A673 (cell line): Measurements from ENCODE around the gene KCNQ1. TPM values are rescaled to one million over a fixed set of nuclear protein-coding genes. Genes with fewer than 3 reads are reported as not detected.
"Not testable (repeated sequence)": the region's sequence is repeated elsewhere in the genome, so short reads cannot be mapped to it uniquely, and the experiment has no call there.

ENCODE experiments used
- BruUV-seq: library from RNA; stranded (reverse); fragments of 400-500 nt; replicated peaks from 2 replicates; lab custom pipeline; 2021; lab: Mats Ljungman, UMichigan
- CTCF ChIA-PET: fragments of 300-600 bp; sonication (Branson Sonifier 250); formaldehyde crosslinking; loops from one replicate; lab custom pipeline; 2022; ENCODE audit warnings: antibody characterized with exemption; lab: Charles Lee
- POLR2A ChIA-PET: fragments of 300-600 bp; sonication (Branson Sonifier 250); formaldehyde crosslinking; loops from one replicate; lab custom pipeline; 2022; ENCODE audit warnings: antibody characterized with exemption; ENCODE audit not compliant: low non-redundant PET; lab: Charles Lee
- DNase-seq: peaks from one replicate; pipeline ENCODE4 v3.0.0-alpha.2; 2015; ENCODE audit warnings: low spot score
- H3K27ac ChIP-seq: fragments of 200-600 bp; sonication (generic); 2 replicates; pipeline ENCODE4 v1.5.1; 2016; ENCODE audit warnings: mixed run types, low read depth, mild to moderate bottlenecking, mixed read lengths, antibody characterized with exemption, low read length; ENCODE audit not compliant: poor library complexity, severe bottlenecking
- H3K27me3 ChIP-seq: fragments of 200-600 bp; sonication (generic); replicated peaks from 2 replicates; pipeline ENCODE4 v1.6.1; 2017; ENCODE audit warnings: mixed run types, low read depth, mild to moderate bottlenecking, mixed read lengths, antibody characterized with exemption, low read length; ENCODE audit not compliant: insufficient read depth, poor library complexity
- H3K36me3 ChIP-seq: fragments of 200-600 bp; sonication (generic); 2 replicates; pipeline ENCODE4 v1.6.1; 2016; ENCODE audit warnings: mixed run types, mild to moderate bottlenecking, mixed read lengths, antibody characterized with exemption, low read length; ENCODE audit not compliant: insufficient read depth, poor library complexity, severe bottlenecking
- H3K4me1 ChIP-seq: fragments of 200-600 bp; sonication (generic); 2 replicates; pipeline ENCODE4 v1.6.1; 2017; ENCODE audit warnings: mixed run types, mild to moderate bottlenecking, mixed read lengths, antibody characterized with exemption, low read length; ENCODE audit not compliant: insufficient read depth, poor library complexity, severe bottlenecking
- H3K4me3 ChIP-seq: fragments of 200-600 bp; sonication (generic); 2 replicates; pipeline ENCODE4 v1.5.1; 2016; ENCODE audit warnings: low read depth, mixed run types, mild to moderate bottlenecking, mixed read lengths, low read length; ENCODE audit not compliant: poor library complexity, severe bottlenecking
- H3K9me3 ChIP-seq: fragments of 200-600 bp; sonication (generic); 2 replicates; pipeline ENCODE4 v1.6.1; 2016; ENCODE audit warnings: mixed run types, low read depth, mild to moderate bottlenecking, mixed read lengths, antibody characterized with exemption, low read length; ENCODE audit not compliant: poor library complexity, severe bottlenecking
- EZH2 ChIP-seq: fragments of 200-600 bp; sonication (generic); IDR thresholded peaks from 2 replicates; pipeline ENCODE4 v1.6.1; 2017; ENCODE audit warnings: borderline replicate concordance, low read depth, mild to moderate bottlenecking, mixed read lengths, antibody characterized with exemption, low read length; ENCODE audit not compliant: poor library complexity, severe bottlenecking
- intact Hi-C: fragments of 100-400 bp; cut with micrococcal nuclease; formaldehyde crosslinking; loops from one replicate; pipeline ENCODE4 v1.10.0; 2022; ENCODE audit not compliant: unreplicated experiment
- total RNA-seq: library from RNA; stranded (reverse); gene quantifications from 2 replicates; pipeline ENCODE4 v1.2.3, GENCODE V29; 2021
- TF ChIP-seq, protein P1 (sequence below): fragments of 300-800, 200-600 bp; sonication (generic); conservative IDR thresholded peaks from 2 replicates; pipeline ENCODE4 v1.5.1; 2017; ENCODE audit warnings: low read depth, mild to moderate bottlenecking, antibody characterized with exemption, low read length, moderate library complexity, mixed read lengths

Gene KCNQ1
- total RNA-seq, 1 experiment from 2014 or later: not detected

DNA sequence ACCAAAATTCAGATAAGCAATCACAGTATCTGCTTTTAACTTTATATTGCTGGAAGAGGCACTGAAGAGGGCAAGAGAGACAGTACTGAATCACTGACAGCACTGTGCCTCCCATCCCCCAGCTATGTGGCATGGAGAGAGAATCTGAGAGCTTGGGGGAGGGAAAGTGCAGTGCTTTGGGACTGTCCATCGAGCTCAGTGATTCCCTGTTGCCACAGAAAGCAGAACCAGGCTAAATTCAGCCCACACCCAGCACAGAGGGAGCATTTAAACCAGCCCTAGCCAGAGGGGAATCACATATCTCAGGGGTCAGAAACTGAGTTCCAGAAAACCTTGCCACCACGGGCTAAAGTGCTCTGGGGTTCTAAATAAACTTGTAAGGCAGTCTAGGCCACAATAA lies 44.3 kb downstream of the KCNQ1 start:
- ChIA-PET CTCF (no interaction called here), POLR2A (no interaction called here)
- H3K4me1 ChIP-seq: no peaks in the 10 kb centered on the region
- H3K36me3 ChIP-seq: no peaks in the 10 kb centered on the region
- peaks cover 10% of the 10 kb centered on the region for H3K27me3 ChIP-seq
- no peak overlapping the region for H3K27ac ChIP-seq
- TF ChIP-seq, protein P1, sequence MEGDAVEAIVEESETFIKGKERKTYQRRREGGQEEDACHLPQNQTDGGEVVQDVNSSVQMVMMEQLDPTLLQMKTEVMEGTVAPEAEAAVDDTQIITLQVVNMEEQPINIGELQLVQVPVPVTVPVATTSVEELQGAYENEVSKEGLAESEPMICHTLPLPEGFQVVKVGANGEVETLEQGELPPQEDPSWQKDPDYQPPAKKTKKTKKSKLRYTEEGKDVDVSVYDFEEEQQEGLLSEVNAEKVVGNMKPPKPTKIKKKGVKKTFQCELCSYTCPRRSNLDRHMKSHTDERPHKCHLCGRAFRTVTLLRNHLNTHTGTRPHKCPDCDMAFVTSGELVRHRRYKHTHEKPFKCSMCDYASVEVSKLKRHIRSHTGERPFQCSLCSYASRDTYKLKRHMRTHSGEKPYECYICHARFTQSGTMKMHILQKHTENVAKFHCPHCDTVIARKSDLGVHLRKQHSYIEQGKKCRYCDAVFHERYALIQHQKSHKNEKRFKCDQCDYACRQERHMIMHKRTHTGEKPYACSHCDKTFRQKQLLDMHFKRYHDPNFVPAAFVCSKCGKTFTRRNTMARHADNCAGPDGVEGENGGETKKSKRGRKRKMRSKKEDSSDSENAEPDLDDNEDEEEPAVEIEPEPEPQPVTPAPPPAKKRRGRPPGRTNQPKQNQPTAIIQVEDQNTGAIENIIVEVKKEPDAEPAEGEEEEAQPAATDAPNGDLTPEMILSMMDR: no peak
- no peak for TF ChIP-seq EZH2
- H3K4me3 ChIP-seq: no peak overlapping the region
- intact Hi-C loops: no loop called here
- BruUV-seq: no TSS peak
- no peak for DNase-seq
- peaks cover 9% of the 10 kb centered on the region for H3K9me3 ChIP-seq

DNA sequence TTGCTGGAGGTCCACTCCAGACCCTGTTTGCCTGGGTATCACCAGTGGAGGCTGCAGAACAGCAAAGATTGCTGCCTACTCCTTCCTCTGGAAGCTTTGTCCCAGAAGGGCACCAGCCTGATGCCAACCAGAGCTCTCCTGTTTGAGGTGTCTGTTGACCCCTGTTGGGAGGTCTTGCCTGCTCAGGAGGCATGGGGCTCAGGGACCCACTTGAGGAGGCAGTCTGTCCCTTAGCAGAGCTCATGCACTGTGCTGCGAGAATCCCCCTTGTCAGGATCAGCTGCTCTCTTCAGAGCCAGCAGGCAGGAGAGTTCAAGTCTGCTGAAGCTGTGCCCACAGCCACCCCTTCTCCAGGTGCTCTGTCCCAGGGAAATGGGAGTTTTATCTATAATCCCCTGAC lies 53.1 kb downstream of the KCNQ1 start:
- not testable (repeated sequence) for BruUV-seq

DNA sequence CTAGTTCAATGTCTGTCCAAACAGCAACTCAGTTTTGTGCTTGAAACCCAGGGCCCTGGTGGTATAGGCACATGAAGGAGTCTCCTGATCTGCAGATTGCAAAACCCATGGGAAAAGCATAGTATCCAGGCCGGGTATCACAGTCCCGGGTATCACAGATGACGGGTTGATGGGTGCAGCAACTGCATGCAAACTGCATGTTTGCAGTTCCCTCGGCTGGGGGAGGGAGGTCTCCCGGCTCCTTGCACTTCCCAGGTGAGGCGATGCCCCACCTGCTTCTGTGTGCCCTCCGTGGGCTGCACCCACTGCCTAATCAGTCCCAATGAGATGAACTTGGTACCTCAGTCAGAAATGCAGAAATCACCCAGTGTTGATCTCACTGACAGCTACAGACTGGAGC lies 53.9 kb downstream of the KCNQ1 start:
- Histone ChIP-seq H3K27ac (no peak overlapping the region), H3K36me3 (no peaks in the 10 kb centered on the region), H3K4me1 (no peaks in the 10 kb centered on the region), H3K27me3 (peaks cover 3% of the 10 kb centered on the region), H3K9me3 (no peaks in the 10 kb centered on the region), H3K4me3 (no peak overlapping the region)
- no TSS peak for BruUV-seq
- ChIA-PET POLR2A (no interaction called here), CTCF (no interaction called here)
- TF ChIP-seq, protein P1: no peak
- TF ChIP-seq EZH2: no peak
- DNase-seq: no peak
- intact Hi-C loops: no loop called here

More for the DNA sequence above, 53.1 kb downstream of the KCNQ1 start:
- H3K9me3 ChIP-seq, H3K27ac ChIP-seq, intact Hi-C loops, H3K4me3 ChIP-seq, H3K36me3 ChIP-seq, POLR2A ChIA-PET, H3K4me1 ChIP-seq, CTCF ChIA-PET, DNase-seq, H3K27me3 ChIP-seq: not testable (repeated sequence)

DNA sequence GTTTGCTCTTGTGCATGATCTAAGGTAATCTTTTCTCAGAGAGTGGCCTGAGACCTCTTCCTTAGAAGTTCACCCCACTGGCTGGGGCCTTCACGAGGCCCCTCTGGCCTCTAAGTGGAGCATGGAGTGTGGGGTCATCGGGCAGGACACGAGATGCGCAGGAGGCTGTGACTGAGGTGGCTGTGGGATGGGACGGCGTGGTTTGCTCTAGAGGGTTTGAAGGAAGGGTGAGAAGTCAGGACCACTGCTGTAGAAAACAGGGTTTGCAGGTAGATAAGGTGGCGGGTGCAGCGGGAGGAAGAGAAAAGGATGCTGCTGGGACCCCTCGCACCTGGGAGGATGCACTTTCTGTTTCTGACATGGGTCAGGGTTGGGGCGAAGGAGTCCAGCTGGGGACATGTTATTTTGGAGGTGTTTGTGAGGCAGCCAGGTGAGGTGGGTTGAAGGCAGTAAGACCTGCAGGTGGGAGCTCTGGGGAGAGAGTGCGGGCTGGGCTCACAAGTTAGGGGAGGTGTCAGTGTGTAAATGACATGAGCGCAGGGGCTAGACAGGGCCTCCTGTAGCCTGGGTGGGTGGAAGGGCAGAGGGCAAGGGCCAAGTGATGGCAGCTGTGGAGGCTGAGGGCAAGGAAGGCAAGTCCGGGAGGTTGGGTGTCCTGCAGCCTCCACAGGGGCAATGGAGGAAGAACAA lies 62.5 kb downstream of the KCNQ1 start:
- CTCF ChIA-PET: no interaction called here
- intact Hi-C loops: no loop called here
- Histone ChIP-seq H3K4me3 (no peak overlapping the region), H3K9me3 (no peaks in the 10 kb centered on the region), H3K36me3 (no peaks in the 10 kb centered on the region), H3K4me1 (no peaks in the 10 kb centered on the region), H3K27ac (no peak overlapping the region), H3K27me3 (peaks cover 7% of the 10 kb centered on the region)
- no TSS peak for BruUV-seq
- TF ChIP-seq, protein P1: no peak
- no peak for TF ChIP-seq EZH2
- POLR2A ChIA-PET: no interaction called here
- no peak for DNase-seq
